HEK293T (cell line): ENCODE data around the gene FGF3.

ENCODE experiments used
- CTCF ChIA-PET: fragments of 350-600 bp; formaldehyde crosslinking; extraction: SDS; loops from one replicate; lab custom pipeline; 2021; ENCODE audit warnings: antibody characterized with exemption, inconsistent platforms; lab: Yijun Ruan, JAX
- POLR2A ChIA-PET: fragments of 350-600 bp; formaldehyde crosslinking; extraction: SDS; loops from one replicate; lab custom pipeline; 2020; ENCODE audit warnings: antibody characterized with exemption, inconsistent platforms; lab: Yijun Ruan, JAX
- DNase-seq: peaks from one replicate; pipeline ENCODE4 v3.0.0; 2012; ENCODE audit warnings: mixed read lengths; ENCODE audit errors: extremely low spot score
- ARNT ChIP-seq: fragments of 450-650 bp; IDR thresholded peaks from 2 replicates; pipeline ENCODE4 v1.6.1; 2017; ENCODE audit warnings: mild to moderate bottlenecking
- BHLHE40 ChIP-seq: fragments of 450-650 bp; IDR thresholded peaks from 2 replicates; pipeline ENCODE4 v1.6.1; 2016; ENCODE audit warnings: mild to moderate bottlenecking, moderate library complexity, borderline replicate concordance
- CTBP1 ChIP-seq: fragments of 450-650 bp; IDR thresholded peaks from 2 replicates; pipeline ENCODE4 v1.6.1; 2016; ENCODE audit warnings: borderline replicate concordance
- ELF4 ChIP-seq: fragments of 450-650 bp; IDR thresholded peaks from 2 replicates; pipeline ENCODE4 v1.6.1; 2017; ENCODE audit warnings: antibody characterized with exemption
- FOXA1 ChIP-seq: fragments of 450-650 bp; IDR thresholded peaks from 2 replicates; pipeline ENCODE4 v1.6.1; 2016; ENCODE audit warnings: mild to moderate bottlenecking
- FOXK2 ChIP-seq: fragments of 450-650 bp; IDR thresholded peaks from 2 replicates; pipeline ENCODE4 v1.6.1; 2016; ENCODE audit warnings: mild to moderate bottlenecking
- FOXM1 ChIP-seq: fragments of 450-650 bp; IDR thresholded peaks from 2 replicates; pipeline ENCODE4 v1.6.1; 2017; ENCODE audit warnings: mild to moderate bottlenecking, borderline replicate concordance
- HDGF ChIP-seq: fragments of 450-650 bp; IDR thresholded peaks from 2 replicates; pipeline ENCODE4 v1.6.1; 2017; ENCODE audit warnings: antibody characterized with exemption, borderline replicate concordance
- L3MBTL2 ChIP-seq: fragments of 450-650 bp; conservative IDR thresholded peaks from 2 replicates; pipeline ENCODE4 v1.6.1; 2016; ENCODE audit warnings: mild to moderate bottlenecking
- LEF1 ChIP-seq: fragments of 450-650 bp; IDR thresholded peaks from 2 replicates; pipeline ENCODE4 v1.6.1; 2017; ENCODE audit warnings: mild to moderate bottlenecking, borderline replicate concordance
- NFRKB ChIP-seq: fragments of 450-650 bp; IDR thresholded peaks from 2 replicates; pipeline ENCODE4 v1.6.1; 2016; ENCODE audit warnings: mild to moderate bottlenecking, moderate library complexity
- SP1 ChIP-seq: fragments of 450-650 bp; IDR thresholded peaks from 2 replicates; pipeline ENCODE4 v1.6.1; 2017
- SUZ12 ChIP-seq: fragments of 450-650 bp; IDR thresholded peaks from 2 replicates; pipeline ENCODE4 v1.6.1; 2016; ENCODE audit warnings: mild to moderate bottlenecking
- TARDBP ChIP-seq: fragments of 450-650 bp; IDR thresholded peaks from 2 replicates; pipeline ENCODE4 v1.6.1; 2016
- ZNF384 ChIP-seq: fragments of 450-650 bp; IDR thresholded peaks from 2 replicates; pipeline ENCODE4 v1.6.1; 2016
- TF ChIP-seq, protein P1 (sequence below): fragments of 450-650 bp; IDR thresholded peaks from 2 replicates; pipeline ENCODE4 v1.6.1; 2016

The FGF3 gene

DNA sequence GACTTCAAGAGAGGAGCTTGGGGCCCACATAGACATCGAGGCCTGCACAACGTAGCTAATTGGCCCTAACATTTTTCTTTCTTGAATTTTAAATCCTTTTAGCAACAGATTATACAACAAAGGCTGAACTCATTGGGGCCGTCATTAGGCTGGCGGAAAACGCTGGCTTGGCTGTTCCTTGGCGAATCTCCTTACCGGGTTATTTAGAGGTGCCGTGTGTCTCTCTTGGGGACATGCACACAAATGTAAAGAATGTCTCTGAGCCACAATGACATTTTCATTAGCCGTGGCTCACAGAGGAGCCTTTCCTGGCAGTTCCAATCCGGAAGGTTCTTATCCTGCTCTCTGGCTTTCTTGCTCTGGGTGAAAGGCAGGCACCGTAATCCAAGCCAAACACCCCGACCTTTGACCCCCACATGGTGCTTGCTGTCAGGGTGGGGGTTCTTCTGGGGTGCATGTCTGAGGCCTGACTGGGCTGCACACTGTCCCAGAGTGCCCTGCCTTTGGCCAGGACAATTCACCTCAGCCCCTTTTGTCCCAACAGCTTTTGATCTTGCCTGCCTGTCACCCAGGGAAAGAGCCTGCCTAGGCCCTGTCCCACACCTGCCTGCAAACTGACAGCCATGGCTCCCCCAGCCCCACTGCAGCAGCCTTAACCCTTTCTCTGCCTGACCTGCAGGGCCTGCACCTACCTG is 9.2 kb upstream of the FGF3 start:
- TF ChIP-seq SP1 (no peak), FOXM1 (no peak), CTBP1 (no peak), ARNT (no peak), HDGF (no peak), NFRKB (no peak), L3MBTL2 (no peak), TARDBP (no peak), ELF4 (no peak), BHLHE40 (no peak), ZNF384 (no peak), SUZ12 (no peak), FOXK2 (no peak), LEF1 (no peak), FOXA1 (no peak)
- TF ChIP-seq, protein P1, sequence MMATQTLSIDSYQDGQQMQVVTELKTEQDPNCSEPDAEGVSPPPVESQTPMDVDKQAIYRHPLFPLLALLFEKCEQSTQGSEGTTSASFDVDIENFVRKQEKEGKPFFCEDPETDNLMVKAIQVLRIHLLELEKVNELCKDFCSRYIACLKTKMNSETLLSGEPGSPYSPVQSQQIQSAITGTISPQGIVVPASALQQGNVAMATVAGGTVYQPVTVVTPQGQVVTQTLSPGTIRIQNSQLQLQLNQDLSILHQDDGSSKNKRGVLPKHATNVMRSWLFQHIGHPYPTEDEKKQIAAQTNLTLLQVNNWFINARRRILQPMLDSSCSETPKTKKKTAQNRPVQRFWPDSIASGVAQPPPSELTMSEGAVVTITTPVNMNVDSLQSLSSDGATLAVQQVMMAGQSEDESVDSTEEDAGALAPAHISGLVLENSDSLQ = no peak
- no peak for DNase-seq
- ChIA-PET POLR2A (no interaction called here), CTCF (no interaction called here)

DNA sequence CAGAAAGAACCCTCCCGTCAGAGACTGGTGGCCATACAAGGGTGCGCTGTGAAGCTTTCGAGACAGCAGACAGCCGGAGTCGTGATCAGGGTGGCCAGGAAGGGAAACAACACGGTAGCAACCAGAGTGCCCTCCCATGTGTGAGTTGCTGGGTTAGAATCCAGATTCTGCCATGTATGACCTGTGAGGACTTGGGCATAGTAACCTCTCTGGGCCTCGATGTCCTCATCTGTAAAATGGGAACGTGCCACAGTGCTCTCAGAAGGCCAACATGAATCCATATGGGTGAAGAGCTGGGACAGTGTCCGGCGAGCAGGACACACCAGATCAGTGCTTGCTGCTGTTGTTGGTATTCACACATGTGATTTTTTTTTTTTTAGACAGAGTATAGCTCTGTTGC is 7.6 kb upstream of the FGF3 start:
- TF ChIP-seq, protein P1 = no peak
- TF ChIP-seq ELF4 = no peak
- TF ChIP-seq TARDBP = no peak
- no peak for TF ChIP-seq HDGF
- TF ChIP-seq ARNT = no peak
- TF ChIP-seq ZNF384 = no peak
- no peak for TF ChIP-seq LEF1
- TF ChIP-seq FOXK2 = no peak
- TF ChIP-seq SUZ12 = no peak
- TF ChIP-seq CTBP1 = no peak
- TF ChIP-seq L3MBTL2 = no peak
- no peak for TF ChIP-seq FOXM1
- TF ChIP-seq SP1 = no peak
- no peak for TF ChIP-seq FOXA1
- TF ChIP-seq BHLHE40 = no peak
- TF ChIP-seq NFRKB = no peak

DNA sequence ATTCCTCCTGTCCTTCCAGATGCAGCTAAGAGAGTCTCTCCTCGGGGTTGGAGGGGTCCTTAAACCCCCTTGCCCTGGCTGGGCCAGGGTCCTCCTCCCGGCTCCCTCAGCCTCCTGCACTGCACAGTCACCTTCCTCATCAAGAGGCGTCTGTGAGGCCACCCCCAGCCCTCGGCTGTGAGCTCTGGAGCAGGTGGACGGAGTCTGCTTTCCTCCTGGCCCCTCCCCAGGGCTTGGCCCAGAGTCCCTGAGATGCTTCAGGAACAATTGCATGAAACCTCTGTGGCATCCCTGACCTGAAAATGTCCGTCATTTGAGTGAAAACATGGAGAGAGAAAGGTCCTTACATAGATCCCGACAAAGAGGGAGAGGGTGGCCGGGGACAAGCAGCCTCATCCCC is 6.7 kb upstream of the FGF3 start:
- DNase-seq = no peak
- POLR2A ChIA-PET = no interaction called here
- CTCF ChIA-PET = no interaction called here

More for the DNA sequence above, 7.6 kb upstream of the FGF3 start:
- no peak for DNase-seq
- ChIA-PET POLR2A (no interaction called here), CTCF (no interaction called here)

DNA sequence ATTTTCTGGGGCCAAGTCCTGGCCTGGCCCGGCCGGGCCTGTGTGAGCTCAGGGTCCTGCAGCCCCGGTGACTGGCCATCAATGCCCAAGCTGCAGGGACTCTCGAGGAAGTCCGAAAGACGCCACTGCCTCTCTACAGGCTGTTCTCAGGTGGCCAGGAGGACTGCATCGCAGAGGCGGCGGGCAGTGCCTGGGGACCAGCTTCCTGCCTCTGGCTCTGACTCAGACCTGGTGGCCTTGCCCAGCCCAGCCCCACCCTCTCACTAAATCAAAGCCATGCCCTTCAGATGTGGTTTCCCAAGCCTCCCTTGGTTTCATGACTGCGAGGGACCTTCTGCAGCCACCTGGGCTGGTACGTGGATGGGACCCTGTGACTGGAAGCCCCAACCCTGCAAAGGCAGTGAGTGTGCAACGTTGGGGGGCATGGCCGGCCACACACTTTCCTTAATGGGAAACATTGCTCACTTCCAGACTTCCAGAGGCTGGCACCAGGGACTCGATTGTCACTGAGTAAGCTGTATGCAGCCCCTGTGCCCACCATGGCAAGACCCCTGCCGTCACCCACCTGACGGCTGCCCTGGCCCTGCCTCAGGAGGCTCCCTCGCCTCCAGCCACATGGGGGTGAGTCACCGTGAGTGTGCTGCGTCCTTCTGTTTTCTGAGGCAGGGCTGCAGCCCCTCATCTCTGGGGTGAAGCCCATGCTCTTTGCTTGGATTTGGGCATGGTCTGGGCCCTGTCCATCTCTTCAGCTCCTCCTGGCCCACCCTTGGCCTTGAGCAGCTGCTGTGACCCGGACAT is 6.0 kb upstream of the FGF3 start:
- POLR2A ChIA-PET = no interaction called here
- CTCF ChIA-PET = interaction anchor here (0.8 kb wide), 1 partner anchor 17 kb away, joined by 3 read pairs; no protein-coding TSS in a partner anchor
- TF ChIP-seq TARDBP (no peak), CTBP1 (no peak), ELF4 (no peak), NFRKB (no peak), SUZ12 (no peak), HDGF (no peak), FOXM1 (no peak), L3MBTL2 (no peak), FOXK2 (no peak), SP1 (no peak), LEF1 (no peak), ARNT (no peak), FOXA1 (no peak), BHLHE40 (no peak), ZNF384 (no peak)
- TF ChIP-seq, protein P1 = no peak
- no peak for DNase-seq

More for the DNA sequence above, 6.7 kb upstream of the FGF3 start:
- TF ChIP-seq ELF4 = no peak
- TF ChIP-seq HDGF = no peak
- no peak for TF ChIP-seq CTBP1
- TF ChIP-seq FOXK2 = no peak
- TF ChIP-seq BHLHE40 = no peak
- no peak for TF ChIP-seq LEF1
- TF ChIP-seq NFRKB = no peak
- no peak for TF ChIP-seq TARDBP
- TF ChIP-seq SP1 = no peak
- TF ChIP-seq FOXM1 = no peak
- TF ChIP-seq FOXA1 = no peak
- no peak for TF ChIP-seq L3MBTL2
- TF ChIP-seq, protein P1 = no peak
- TF ChIP-seq SUZ12 = no peak
- TF ChIP-seq ARNT = no peak
- TF ChIP-seq ZNF384 = no peak

DNA sequence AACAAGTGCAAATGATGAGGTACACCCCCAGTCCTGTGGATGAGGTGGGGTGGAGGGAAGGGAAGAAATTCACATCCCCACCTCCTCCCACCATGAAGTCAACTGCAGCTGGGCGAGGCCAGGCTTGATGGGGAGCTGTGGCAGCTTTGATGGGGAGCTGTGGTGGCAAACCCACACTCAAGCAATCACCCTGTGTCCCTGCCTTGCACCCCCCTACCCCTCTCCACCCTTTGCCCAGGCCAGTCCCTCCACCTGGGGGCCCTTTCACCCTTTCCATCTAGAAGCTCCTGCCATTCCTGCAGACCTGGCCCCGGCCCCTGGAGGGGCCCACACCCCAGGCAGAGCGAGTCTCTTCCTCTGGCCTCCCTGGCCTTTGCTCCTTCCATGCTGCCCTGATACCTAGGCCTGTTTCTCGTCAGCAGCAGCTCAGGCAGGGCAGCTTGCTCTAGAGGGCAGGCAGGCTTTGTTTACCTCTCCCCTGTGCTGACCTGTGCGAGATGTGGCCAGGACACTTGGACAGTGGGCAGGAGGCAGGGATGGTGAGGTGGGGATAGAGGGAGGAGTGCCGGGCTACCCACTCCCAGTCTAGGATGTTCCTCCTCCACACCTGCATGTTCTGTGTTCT is 4.5 kb upstream of the FGF3 start:
- ChIA-PET POLR2A (no interaction called here), CTCF (no interaction called here)
- no peak for DNase-seq
- TF ChIP-seq SUZ12 = no peak
- no peak for TF ChIP-seq BHLHE40
